GM13977 (cell line): Measurements from ENCODE around the gene SPAG9.

Source experiments
- DNase-seq: peaks from one replicate; pipeline ENCODE4 v3.0.0; 2012; ENCODE audit warnings: low spot score
- in situ Hi-C: fragments of 300-500 bp; cut with MboI; formaldehyde crosslinking; loops from one replicate; pipeline ENCODE4 v1.12.0; 2022; ENCODE audit warnings: low sequenced_read_pairs, low pct_unique_long_range_greater_than_20kb, mixed read lengths, inconsistent platforms; ENCODE audit not compliant: unreplicated experiment
- TF ChIP-seq, protein P1 (sequence below): IDR thresholded peaks from 2 replicates; pipeline ENCODE4 v1.5.1; 2012; ENCODE audit warnings: mild to moderate bottlenecking, control low read depth; ENCODE audit not compliant: insufficient read depth; ENCODE audit errors: extremely low read depth, missing control alignments

SPAG9 gene

DNA sequence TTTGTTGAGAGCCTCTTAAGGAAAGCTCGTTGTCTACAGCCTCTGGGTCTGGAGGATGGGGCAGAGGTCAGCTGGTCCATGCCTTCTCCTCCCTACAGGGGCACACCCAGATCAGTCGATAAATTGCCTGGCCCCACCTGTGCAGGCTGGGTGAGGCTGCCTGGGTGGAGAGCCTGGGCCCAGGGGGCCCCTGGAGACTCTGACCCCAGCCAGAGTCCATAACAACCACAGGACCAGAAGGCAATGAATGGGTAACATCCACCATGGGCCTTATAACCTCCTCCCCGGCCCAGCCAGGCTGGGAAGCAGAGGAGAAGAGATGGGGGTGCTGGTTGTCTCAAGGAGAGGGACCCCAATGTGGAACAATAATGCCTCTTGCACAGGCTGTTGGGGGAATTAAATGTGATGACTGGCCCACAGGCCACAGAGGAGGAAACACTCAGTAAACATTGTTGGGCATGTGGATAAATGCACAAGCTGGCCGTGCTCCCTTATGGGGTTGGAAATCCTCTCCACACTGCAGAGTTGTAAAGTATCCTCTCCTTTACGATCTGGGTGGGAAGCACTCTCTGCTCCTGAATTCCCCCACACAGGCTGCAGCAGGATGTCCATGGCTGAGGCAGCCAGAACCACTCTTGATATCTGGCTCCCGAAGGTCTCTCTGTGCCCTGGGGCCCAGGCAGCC lies 197.8 kb downstream of the SPAG9 start:
- DNase-seq: no peak
- TF ChIP-seq, protein P1, sequence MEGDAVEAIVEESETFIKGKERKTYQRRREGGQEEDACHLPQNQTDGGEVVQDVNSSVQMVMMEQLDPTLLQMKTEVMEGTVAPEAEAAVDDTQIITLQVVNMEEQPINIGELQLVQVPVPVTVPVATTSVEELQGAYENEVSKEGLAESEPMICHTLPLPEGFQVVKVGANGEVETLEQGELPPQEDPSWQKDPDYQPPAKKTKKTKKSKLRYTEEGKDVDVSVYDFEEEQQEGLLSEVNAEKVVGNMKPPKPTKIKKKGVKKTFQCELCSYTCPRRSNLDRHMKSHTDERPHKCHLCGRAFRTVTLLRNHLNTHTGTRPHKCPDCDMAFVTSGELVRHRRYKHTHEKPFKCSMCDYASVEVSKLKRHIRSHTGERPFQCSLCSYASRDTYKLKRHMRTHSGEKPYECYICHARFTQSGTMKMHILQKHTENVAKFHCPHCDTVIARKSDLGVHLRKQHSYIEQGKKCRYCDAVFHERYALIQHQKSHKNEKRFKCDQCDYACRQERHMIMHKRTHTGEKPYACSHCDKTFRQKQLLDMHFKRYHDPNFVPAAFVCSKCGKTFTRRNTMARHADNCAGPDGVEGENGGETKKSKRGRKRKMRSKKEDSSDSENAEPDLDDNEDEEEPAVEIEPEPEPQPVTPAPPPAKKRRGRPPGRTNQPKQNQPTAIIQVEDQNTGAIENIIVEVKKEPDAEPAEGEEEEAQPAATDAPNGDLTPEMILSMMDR: no peak
- in situ Hi-C loops: no loop called here

DNA sequence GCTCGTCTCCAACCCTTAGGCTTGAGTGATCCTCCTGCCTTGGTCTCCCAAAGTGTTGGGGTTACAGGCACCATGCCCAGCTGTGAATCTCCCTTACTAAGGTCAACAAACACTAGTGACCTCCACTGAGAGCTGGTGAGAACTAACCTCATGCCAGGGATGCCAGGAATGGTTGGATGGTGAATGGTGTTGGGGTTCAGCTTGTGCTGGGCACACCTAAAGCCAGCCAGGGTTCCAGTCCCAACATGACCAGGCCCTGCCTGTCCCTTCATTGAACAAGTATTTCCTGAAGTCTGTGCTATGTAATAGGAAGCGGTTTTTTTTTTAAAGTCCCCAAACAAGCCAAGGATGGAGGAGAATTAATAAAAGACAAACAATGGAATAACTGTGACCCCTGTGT lies 198.6 kb downstream of the SPAG9 start:
- in situ Hi-C loops: no loop called here
- TF ChIP-seq, protein P1: no peak
- no peak for DNase-seq

DNA sequence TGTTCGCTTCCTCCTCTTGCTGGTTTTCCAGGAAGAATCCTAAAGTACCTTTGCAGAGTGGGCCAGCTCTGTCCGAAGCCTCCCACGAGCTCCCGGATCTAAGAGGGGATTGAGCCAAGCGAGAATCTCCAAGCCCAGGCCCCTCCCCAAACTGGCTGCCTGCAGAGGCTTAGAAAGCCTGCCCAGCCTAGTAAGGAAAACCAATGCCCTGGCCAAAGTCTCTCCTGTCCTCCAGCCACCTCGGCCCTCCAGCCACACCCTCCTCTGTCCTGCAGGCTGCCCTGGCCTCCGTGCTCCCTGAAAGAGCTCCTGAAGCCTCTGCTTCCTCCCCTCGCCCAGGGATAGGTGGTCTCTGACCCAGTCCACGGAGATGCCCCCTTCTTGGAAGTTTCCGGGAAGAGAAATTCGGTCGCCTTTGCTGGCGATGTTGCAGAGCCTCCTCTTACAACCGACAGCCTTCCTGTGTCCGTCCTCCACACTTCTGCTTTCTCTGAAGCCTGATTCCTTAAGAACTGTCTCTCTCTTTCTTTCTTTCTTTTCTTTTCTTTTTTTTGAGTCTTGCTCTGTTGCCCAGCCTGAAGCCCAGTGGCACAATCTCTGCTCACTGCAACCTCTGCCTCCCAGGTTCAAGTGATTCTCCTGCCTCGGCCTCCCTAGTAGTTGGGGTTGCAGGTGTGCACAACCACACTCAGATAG lies 199.6 kb downstream of the SPAG9 start:
- in situ Hi-C loops: no loop called here
- TF ChIP-seq, protein P1: no peak
- no peak for DNase-seq

DNA sequence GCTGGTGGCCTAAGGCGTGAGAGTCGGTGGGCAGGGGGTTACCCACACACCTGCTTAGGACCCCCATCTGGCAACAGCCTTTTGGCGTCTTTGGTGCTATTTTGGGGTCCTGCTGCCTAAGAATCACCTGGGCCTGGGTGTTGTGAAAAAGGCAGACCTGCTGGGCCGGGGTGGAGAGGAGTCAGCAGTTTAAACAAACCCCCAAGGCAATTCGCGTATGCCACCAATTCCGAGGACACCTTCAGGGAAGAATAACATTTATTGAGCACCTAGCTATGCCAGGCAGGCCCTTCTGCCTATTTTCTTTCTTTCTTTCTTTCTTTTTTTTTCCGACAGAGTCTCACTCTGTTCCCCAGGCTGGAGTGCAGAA lies 200.6 kb downstream of the SPAG9 start:
- TF ChIP-seq, protein P1: no peak
- in situ Hi-C loops: no loop called here
- no peak for DNase-seq

DNA sequence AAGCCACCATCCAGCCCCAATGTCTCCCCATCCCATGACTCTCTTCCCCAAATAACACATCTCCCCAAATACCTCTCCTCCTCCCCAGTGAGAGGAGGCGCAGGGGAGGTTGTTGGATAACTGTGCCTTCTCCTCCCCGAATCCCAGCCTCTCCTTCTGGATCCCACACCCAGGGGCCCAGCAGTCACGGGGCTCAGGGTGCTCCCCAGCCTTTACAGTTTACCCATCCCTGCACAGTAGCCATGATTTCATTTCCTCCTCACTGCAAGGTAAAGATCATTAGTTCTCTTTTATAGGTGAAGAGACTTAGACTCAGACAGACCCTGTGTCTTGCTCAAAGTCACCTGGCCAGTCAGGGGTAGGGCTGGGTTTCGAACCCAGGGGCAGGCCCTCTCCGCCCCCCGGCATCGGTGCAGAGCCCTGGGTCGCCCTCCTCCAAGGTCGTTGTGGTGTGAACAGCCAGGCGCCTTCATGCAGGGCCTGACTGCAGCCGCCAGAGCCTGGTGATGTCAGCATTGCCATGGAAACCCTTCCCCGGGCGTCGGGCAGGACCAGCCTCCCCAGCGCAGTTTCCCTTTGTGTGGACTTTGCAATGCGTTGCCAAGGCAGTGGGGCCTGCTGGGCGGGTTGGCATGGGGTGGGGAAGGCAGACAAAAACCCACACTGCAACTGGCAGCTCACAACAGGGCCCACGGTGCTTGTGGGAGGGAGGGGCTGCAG lies 201.2 kb downstream of the SPAG9 start:
- DNase-seq: peak; percentile 82
- in situ Hi-C loops: no loop called here
- TF ChIP-seq, protein P1: no peak

DNA sequence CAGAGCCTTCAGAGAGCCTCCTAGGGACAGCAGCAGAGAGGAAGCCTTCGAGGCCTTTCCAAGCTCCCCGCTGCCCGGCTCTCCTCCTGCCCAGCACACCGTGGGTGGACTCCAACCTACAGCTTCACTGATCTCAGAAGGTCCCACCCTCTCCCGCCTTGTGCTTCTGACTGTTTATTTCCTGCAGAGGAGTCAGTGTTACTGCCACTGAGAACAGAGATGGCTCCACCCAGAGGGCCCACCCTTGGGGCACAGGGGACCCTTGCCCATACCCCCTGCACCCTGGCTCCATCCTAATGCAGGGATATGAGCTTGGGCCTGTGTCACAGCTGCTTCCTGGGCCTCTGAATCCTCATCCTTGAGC lies 201.8 kb downstream of the SPAG9 start:
- TF ChIP-seq, protein P1: no peak
- DNase-seq: no peak
- in situ Hi-C loops: no loop called here
